ENCODE data around the gene BEST2. TPM values are rescaled to one million over a fixed set of nuclear protein-coding genes. Genes with fewer than 3 reads are reported as not detected.

Gene BEST2
- total RNA-seq, 4 donors from 2014 or later, result not detected

- no peak for TF ChIP-seq CTCF (IDR thresholded peaks at IDR 0.05; ENCODE audit: low read depth)
Measured at GRCh38 chr19:12773571-12773970, 22.0 kb downstream of the BEST2 start.

DNA sequence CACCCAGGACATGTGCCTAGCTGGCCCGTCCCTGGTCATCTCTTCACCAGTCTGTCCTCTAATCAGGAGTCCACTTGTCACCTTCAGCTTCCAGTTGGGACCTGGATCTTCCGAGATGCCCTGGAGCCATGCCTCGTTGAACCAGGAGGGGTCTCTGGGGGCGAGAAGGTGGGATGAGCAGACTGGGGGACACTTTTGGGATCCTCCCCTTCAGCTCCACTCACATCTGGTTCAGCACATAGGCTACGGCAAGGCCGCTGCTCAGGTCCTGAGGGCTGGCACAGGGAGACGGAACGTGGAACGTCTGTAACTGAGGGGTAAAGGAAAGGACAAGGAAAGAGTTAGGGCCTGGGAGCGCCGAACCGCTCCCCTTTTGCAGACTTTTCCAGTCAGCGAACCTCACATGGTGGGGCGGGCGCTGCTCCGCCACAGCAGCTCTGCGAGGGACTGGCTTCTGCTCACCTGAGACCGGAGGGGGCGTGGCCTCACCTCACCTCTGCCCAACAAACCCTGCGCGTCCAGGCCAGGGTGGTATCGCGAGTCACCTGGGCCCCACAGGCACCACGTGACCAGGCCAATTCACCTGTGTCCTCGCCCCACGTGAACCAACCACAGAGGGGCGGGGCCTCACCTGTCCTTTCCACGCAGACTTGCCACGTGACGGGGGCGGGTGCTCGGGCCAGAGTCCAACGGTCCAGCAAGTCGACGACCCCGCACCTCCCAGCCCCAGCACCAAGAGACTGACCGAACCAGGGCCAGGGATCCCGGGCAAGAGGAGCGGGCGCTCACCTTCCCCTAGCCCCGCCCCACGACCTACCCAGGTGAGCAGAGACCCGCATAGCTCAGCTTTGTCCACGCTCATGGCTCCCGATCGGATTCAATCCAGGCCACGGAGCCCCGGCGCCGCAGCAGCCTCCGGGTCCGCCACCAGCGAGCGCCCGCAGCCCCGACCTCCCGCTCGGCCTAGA, 23.3 kb downstream of the BEST2 start, which contains the start of gene HOOK2:
HOOK2 (minus strand) TSS at position 965 of the 968 bp plus-strand sequence; CDS start at position 862, 103 bp downstream.
- no peak for TF ChIP-seq CTCF (IDR thresholded peaks at IDR 0.05; ENCODE audit: low read depth)

DNA sequence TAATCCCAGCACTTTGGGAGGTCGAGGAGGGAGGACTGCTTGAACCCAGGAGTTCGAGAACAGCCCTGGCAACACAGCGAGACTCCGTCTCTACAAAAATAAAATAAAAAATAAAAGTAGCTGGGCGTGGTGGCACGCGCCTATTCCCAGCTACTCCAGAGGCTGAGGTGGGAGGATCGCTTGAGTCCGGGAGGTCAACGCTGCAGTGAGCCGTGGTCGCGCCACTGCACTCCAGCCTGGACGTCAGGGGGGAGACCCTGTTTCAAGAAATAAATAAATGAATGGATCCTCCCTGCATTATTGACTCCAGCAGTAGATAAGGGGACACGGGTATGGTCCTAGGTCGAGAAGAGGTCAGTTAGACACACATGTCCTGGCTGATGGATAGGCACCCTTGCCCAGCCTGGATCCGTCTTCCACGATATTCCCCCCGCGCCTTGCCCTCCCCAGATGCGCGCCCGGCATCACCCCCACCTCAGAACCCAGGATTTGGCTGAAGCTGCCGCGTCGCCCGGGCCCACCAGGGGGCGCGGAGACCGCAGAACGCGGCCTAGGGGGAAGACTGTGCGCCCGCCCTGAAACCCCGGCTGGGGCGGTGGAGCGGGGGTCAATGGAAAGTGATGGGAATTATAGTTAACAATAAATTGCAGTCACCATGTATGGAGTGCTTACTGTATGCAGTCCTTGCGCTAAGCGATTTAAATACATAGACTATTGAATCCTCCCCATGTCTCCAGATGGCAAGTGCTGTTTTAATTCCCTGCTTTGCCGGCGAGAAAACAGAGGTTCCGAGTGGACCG, 25.8 kb downstream of the BEST2 start:
- no peak for TF ChIP-seq CTCF (IDR thresholded peaks at IDR 0.05; ENCODE audit: low read depth)

- TF ChIP-seq CTCF (IDR thresholded peaks at IDR 0.05; ENCODE audit: low read depth), result no peak
Measured at GRCh38 chr19:12778017-12778904, 26.7 kb downstream of the BEST2 start.

GRCh38 chr19:12778905-12779161, 27.2 kb downstream of the BEST2 start:
- no peak for TF ChIP-seq CTCF (IDR thresholded peaks at IDR 0.05; ENCODE audit: low read depth)

DNA sequence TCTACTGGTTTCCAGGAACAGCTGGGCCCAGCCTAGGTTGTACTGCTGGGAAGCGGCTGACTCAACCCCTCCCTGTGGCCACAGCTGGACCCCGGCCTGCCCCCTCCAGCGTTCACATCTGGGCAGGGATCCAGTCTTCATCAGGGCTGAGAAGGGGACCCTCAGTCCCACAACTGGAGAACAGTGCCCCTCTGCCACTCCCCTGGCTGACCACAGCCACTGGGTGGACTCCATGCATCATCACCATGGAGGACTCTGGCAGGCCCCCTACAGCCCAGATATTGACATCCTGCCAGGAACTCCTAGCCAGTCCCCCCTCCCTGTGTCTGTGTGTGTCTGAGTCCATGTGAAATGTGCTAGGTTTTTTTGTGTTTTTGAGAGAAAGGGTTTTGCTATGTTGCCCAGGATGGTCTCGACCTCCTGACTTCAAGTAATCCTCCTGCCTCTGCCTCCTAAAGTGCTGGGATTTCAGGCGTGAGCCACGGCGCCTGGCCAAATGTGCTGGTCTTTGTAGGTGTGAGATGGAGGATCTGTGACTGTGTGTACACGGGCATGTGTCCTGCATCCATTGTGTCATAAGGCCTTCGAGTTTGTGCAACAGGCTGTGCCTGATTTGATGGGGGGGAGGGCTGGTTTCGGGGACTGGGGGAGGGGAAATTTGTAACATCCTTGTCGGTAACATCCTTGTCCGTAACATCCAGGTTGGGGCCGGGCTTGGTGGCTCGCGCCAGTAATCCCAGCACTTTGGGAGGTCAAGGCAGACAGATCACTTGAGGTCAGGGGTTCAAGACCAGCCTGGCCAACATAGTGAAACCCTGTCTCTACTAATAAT, 27.8 kb downstream of the BEST2 start:
- TF ChIP-seq CTCF (IDR thresholded peaks at IDR 0.05; ENCODE audit: low read depth), result no peak
